ENCODE measurements around the gene HOXA11. TPM values are rescaled to one million over a fixed set of nuclear protein-coding genes. Genes with fewer than 3 reads are reported as not detected.

HOXA11 gene
- total and polyA plus RNA-seq, 8 donors: 5.2 TPM; not detected in 7

DNA sequence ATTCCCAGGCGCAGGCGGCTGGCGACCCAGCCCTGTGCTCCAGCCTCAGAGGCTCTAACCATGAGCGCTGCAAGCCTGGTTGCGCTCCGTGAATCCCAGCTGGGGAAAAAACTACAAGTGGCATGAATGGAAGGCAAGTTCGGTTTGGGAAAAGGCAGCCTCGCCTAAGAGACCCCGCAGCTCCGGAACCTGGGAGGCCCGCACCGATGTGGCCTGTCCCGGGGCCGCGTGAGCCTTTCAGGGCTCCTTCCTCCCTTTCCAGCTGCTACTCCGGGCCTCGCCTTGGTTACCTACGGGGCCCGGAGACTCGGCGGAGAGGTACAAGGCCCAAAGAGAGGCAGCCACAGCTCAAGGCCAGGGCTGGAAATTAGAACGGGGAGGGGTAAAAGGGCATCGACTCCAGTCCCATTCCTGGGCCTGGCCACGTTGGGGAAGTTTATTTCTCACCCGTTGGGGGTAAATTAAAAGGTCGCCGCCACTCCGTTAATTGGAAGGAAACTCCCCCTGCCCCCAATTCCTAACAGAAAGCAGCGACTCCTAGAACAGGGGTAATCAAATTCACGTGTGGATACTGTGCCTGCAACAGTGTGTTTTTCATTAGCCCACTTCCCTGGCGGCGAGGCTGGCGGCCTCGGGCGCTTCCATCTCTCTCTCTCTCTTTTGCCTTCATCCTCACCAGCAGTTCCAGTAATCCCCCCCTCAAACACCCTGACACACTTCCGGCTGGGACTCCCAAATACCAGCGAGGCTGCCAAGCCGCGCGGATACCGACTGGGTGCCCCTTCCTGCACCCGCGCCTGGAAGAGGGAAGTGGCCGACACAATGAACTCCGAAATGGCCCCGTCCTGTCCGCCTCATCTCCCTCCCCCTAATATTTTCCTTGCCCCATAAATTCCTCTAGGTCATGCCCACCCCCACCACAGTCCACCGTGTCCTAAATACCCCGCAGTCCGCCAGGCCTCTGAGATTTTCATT is 18.2 kb downstream of the HOXA11 start:
- no peak for DNase-seq
- no peaks in the 10 kb centered on the region for H3K36me3 ChIP-seq
- peaks cover 55 to 100% (median 93%) of the 10 kb centered on the region in 3 donors for H3K27me3 ChIP-seq
- H3K9me3 ChIP-seq: peaks cover 0 to 30% (median 9%) of the 10 kb centered on the region in 4 donors
- H3K4me3 ChIP-seq: peak overlapping the region in 1 of 4 donors; percentile 41
- WGBS, 5 donors: 9 to 17% (median 15%) methylated on average over 43 to 50 of the region's 50 CpGs
- intact Hi-C loops (cut with DNase I; ENCODE audit: low total_unique reads): no loop called here
- peaks cover 17 to 46% (median 41%) of the 10 kb centered on the region in 4 donors for H3K4me1 ChIP-seq
- TF ChIP-seq EP300 (IDR thresholded peaks at IDR 0.05): no peak
- no peak for TF ChIP-seq POLR2AphosphoS5 (IDR thresholded peaks at IDR 0.05)
- TF ChIP-seq, protein P1, sequence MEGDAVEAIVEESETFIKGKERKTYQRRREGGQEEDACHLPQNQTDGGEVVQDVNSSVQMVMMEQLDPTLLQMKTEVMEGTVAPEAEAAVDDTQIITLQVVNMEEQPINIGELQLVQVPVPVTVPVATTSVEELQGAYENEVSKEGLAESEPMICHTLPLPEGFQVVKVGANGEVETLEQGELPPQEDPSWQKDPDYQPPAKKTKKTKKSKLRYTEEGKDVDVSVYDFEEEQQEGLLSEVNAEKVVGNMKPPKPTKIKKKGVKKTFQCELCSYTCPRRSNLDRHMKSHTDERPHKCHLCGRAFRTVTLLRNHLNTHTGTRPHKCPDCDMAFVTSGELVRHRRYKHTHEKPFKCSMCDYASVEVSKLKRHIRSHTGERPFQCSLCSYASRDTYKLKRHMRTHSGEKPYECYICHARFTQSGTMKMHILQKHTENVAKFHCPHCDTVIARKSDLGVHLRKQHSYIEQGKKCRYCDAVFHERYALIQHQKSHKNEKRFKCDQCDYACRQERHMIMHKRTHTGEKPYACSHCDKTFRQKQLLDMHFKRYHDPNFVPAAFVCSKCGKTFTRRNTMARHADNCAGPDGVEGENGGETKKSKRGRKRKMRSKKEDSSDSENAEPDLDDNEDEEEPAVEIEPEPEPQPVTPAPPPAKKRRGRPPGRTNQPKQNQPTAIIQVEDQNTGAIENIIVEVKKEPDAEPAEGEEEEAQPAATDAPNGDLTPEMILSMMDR (IDR thresholded peaks at IDR 0.05): no peak
- no peak for TF ChIP-seq POLR2A (IDR thresholded peaks at IDR 0.05)
- no peak overlapping the region for H3K27ac ChIP-seq

DNA sequence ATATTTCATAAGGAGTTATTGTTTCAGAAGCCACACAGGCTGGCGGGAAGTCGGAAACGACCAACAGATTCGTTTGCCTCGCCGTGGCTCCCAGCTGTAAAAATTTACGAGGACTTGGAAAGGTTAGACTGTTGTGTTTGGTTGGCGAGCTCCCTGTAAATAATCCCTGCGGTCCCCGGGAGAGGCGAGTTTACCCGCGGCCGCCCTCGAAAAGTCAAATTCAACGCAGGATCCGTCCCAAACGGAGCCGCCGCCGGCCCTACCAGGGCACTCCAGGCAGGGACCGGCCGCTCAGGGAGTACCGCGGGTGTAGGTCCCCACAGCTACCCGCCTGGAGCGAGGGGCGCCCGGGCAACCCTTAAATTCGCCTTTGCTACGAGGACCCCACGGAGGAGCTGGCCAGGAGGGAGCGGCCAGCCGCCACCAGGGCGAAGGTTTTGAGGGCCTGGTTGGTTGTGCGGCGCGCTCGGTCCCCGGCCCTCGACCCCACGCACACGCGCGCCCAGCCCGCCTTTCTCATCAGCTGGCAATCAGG is 19.0 kb downstream of the HOXA11 start:
- H3K27ac ChIP-seq: no peak overlapping the region
- intact Hi-C loops (cut with DNase I; ENCODE audit: low total_unique reads): no loop called here
- H3K4me3 ChIP-seq: peak overlapping the region; percentile 16 to 41 (median 28)
- H3K9me3 ChIP-seq: peaks cover 0 to 30% (median 9%) of the 10 kb centered on the region in 4 donors
- H3K36me3 ChIP-seq: no peaks in the 10 kb centered on the region
- TF ChIP-seq, protein P1 (IDR thresholded peaks at IDR 0.05): no peak
- peaks cover 22 to 49% (median 46%) of the 10 kb centered on the region in 4 donors for H3K4me1 ChIP-seq
- DNase-seq: no peak
- peaks cover 55 to 100% (median 93%) of the 10 kb centered on the region in 3 donors for H3K27me3 ChIP-seq
- WGBS, 5 donors: 10 to 20% (median 10%) methylated on average over 33 to 46 of the region's 46 CpGs

DNA sequence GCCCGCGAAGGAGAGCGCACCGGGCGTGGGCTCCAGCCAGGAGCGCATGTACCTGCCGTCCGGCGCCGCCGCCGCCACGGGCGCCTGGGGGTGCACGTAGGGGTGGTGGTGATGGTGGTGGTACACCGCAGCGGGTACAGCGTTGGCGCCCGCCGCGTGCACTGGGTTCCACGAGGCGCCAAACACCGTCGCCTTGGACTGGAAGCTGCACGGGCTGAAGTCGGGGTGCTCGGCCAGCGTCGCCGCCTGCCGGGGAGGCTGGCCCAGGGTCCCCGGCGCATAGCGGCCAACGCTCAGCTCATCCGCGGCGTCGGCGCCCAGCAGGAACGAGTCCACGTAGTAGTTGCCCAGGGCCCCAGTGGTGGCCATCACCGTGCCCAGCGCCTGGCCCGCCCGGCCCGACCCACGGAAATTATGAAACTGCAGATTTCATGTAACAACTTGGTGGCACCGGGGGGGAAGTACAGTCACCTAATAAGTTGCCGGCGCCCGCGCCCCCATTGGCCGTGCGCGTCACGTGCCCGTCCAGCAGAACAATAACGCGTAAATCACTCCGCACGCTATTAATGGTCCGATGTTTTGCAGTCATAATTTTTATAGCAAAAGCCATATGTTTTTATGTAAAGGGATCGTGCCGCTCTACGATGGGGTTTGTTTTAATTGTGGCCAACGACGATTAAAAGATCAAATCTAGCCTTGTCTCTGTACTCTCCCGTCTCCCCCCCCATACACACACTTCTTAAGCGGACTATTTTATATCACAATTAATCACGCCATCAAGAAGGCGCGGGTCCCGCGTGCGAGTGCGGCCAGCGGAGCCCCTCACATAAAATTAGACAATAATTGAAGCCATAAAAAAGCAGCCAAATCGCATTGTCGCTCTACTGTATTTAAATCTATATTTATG is 19.7 kb downstream of the HOXA11 start, which contains the start of gene HOXA9:
HOXA9 (minus strand) TSS at position 449 of the 907 bp plus-strand sequence; CDS start at position 369, 80 bp downstream.
- Histone ChIP-seq H3K4me1 (peaks cover 24 to 56% (median 53%) of the 10 kb centered on the region in 4 donors), H3K9me3 (peaks cover 0 to 30% (median 9%) of the 10 kb centered on the region in 4 donors), H3K27ac (peak within 1 kb of the TSS in 1 of 5 donors; percentile 6), H3K36me3 (no peaks in the 10 kb centered on the region), H3K27me3 (peaks cover 55 to 100% (median 93%) of the 10 kb centered on the region in 3 donors), H3K4me3 (peak within 1 kb of the TSS; percentile 16 to 41 (median 28))
- TF ChIP-seq EP300 (IDR thresholded peaks at IDR 0.05): no peak
- TF ChIP-seq, protein P1 (IDR thresholded peaks at IDR 0.05): no peak
- no peak for TF ChIP-seq POLR2AphosphoS5 (IDR thresholded peaks at IDR 0.05)
- no peak for TF ChIP-seq POLR2A (IDR thresholded peaks at IDR 0.05)
- intact Hi-C loops (cut with DNase I; ENCODE audit: low total_unique reads): no loop called here
- WGBS, 5 donors: 5 to 14% (median 11%) methylated on average over 32 to 82 of the region's 82 CpGs
- DNase-seq: no peak
